ENCODE data around the gene GNGT2.
"Not testable (repeated sequence)": the region's sequence is repeated elsewhere in the genome, so short reads cannot be mapped to it uniquely, and the experiment has no call there.

Gene GNGT2

DNA sequence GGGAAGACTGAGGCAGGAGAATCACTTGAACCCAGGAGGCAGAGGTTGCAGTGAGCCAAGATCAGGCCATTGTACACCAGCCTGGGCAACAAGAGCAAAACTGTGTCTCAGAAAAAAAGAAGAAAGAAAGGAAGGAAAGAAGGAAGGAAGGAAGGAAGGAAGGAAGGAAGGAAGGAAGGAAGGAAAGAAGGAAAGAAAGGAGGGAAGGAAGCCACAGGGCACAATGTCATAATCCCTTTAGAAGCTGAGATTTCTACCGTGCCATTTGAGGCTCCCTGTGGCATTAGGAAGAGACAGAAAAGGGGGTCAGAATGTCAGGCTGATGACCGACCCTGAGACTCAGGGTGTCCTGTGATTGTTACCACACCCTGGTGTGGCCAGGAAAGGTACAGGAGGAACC is 6.6 kb downstream of the GNGT2 start:
- no peak for DNase-seq

DNA sequence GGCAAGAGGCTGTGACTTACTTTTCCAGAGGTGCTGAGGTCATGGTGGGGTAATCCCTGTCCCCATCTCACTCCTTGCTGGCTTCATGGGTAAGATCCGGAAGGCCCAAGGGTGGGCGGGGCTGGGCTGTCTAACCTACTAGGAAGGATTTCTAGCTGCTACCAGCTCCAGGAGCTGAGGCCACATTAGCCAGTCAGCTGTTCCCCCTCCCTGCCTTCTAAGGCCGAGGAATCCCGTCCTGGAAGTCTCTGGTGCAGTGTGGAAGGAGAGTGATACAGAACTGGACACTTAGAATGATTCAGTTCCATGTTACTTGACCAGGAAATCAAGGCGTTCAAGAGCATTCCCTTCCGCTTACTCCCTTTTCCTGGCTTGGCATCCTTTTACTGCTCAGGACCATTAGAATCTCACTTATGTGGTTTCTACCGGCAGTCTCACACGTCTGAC is 8.9 kb downstream of the GNGT2 start:
- no peak for DNase-seq

DNA sequence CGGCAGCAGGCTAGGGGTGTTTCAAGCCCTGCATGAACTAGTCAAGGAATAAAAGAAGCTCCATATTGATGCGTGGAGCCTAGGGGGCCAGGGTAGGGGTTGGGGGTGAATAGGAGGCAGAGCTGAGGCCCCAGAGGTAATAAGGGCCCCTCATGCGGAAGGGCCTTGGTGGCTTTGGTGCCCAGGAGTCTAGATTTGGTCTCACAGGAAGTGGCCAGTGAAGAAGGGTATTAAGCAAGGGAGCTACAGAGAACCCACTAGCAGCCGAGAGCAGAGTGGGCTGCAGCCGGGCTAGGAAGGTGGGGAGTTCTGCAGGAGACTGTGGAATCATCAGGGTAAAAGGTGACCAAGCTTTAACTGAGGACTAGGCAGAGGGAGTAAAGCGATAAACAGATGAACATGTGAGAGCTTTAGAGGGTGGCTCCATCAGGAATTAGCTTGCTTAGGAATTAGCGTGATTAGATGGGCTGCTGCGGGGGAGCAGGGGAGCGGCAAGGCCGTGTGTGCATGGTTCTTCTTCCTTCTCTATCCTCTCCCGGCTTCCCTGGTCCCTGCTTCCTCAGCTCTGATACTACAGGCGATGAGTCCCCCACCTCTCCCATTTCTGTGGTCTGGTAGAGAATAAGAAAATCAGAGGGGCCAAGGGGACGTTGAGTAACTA is 9.8 kb downstream of the GNGT2 start:
- no peak for DNase-seq

DNA sequence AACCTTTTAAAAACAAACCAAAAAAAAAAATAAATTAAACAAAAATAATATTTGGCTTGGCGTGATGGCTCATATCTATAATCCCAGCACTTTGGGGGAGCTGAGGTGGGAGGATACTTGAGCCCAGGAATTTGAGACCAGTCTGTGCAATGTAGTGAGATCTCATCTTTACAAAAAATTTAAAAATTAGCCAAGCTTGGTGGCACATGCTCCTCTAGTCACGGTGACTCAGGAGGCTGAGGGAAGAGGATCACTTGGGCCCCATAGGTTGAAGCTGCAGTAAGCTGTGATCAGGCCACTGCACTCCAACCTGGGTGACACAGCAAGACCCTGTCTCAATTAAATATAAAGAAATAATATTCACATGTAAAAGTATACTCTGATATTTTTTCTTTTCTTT is 12.2 kb downstream of the GNGT2 start:
- no peak for DNase-seq

DNA sequence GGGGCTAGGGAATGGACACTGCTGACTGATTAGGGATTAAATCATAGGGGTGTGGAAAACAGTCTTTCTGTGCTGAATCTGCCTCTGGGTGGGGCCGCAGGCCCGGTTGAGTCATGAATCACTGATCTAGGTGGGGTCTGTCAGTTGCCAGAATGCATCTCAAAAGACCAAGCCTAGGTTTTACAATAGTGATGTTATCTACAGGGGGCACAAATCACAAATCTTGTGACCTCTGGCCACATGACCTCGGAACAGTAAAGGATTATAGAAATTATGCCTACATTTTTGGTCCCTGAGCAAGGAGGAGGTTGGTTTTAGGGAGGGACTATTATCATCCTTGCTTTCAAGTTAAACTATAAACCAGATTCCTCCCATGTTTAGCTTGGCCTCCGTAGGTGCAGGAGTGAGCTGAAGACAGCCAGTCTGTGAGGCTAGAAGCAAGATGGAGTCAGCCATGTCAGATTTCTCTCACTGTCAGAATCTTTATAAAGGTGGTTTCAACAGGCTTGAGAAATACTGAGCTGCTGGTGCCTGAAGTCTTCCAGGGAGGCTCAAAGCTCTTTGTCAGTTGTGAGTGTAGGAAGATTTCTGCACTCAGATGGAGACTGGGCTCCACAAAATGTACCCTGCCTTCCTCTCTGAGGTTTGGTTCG is 12.9 kb downstream of the GNGT2 start:
- no peak for DNase-seq

DNA sequence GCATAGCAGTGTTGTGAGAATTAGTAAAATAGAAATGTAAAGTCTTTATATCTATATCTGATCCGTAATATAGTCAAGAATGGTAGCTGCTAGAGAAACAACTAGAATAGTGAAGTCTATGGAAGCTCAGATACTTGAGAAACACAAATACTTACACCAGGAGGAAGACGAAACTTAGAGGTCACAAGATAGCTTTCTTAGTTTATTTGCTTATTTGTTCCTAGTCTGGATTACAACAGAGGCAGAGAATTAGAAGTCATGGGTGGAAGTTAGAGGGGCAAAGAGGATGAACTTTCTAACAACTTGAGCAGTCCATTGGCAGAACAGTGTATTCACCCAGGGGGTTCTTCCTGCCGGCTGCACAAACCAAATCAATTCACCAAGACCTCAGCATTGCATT is 13.9 kb downstream of the GNGT2 start:
- DNase-seq = no peak

DNA sequence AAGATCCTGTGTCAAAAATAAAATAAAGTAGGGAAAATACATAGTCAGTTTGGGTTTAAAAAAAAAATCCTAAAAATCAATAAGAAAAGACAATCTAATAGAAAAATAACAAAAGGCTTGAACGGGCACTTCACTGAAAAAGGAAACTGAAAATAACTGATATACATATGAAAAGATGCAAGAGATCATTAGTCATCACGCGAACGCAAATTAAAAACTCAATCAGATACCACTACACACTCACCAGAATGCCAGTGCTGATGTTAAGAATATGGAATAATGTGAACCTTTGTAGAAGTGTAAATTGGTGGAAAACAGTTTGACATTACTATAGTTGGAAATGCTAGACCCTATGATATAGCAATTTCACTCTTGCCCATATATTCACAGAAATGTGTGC is 14.6 kb downstream of the GNGT2 start:
- no peak for DNase-seq

DNA sequence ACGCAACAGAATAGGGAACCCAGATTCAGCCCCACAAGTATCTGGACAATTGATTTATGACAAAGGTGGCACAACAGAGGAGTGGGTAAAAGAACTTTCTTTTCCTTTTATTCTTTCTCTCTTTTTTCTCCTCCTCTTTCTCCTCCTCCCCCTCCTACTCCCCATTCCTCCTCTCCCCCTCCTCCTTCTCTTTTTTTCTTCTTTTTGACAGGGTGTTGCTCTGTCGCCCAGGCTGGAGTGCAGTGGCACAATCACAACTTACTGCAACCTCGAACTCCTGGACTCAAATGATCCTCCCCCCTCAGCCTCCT is 16.1 kb downstream of the GNGT2 start:
- no peak for DNase-seq

DNA sequence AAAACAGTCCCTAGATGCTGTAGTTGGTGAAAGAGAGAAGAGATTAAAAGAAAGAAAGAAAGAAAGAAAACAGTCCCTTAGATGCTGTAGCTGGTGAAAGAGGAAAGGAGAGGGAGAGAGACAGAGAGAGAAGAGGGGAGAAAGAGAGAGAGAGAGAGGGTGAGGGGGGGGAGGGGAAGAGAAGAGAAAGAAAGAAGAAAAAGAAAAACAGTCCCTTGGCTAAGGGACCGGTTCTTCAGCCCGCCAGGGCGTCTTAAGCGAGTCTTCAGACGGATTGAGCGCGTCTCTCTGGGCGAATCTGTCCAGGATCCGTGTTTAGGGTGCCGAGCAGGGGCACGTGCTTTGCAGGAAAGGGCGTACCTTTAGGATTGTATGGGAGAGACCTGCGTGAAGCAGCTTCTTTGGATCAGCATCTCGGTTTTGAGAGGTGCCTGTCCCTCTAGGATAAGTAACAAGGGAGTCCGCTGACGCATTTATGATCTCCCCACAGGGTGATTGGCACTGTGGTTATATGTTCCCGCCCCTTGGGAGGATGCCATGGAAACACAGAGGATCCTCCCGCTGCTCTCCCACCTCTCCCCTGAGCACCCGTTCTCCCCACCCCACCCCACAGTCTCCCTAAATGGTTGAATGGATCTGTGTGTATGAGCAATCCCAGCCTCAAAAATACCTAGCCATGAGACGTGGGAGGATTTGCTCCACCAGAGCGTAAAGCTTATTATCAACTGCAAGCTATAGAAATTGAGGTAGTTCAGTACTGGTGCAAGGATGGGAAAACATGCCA is 16.7 kb downstream of the GNGT2 start:
- DNase-seq = peak; percentile 17

DNA sequence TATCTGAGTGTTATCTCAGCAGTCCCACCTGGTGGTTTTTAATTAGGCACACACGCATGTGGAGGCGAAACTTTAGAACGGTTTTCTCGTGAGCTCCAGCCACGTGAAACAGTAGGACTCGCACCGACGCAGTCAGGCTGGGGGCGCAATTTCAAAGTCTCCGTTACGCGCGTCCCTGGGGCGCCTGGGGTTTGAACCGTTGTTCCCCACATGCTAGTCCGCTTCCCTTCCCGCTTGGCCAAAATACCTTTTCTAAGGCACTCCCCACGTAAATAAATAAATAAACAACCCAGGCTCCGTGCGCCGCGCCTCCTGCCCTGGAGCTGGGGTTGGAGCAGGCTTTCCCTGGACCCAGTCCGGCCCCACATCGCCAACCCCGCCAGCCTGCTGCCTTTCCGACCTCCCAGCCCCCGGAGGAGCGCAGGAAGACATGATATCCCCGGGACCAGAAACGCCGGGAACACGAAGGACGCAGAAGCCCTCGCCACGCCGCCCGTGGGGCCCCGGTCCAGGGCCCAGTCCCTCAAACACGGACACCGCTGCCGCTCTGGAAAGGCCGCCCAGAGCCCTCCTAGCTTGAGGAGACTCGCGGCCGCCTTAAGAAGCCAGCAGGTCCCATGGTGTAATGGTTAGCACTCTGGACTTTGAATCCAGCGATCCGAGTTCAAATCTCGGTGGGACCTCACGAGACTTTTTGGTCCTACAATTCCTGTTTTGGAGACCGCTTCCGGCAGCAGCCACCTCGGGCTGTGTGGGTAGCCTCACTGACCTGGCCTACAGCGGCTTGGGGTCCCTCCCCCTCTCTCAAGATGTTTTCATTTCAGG is 18.2 kb downstream of the GNGT2 start:
- peak; percentile 92 for DNase-seq

DNA sequence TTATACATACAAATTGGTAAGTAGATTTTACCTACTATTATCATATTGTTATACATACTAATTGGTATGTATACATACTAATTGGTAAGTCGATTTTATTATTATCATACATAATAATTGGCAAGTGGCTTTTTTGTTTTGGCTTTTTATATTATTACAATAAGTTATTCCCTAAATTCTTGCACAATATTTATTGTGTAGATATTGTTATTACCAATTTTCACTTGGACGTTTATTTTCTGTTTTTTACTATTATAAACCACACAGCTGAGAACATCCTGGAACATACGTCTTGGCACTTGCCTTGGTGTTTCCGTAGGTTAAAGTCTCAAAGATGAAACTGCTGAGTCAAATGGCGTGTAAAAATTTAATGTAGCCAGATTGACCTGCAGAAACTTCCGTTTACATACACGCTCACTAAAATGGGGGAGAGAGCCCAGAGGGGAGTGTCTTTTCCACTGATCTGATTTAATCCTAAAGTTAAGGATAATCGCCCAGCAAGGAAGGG is 18.9 kb downstream of the GNGT2 start:
- no peak for DNase-seq

DNA sequence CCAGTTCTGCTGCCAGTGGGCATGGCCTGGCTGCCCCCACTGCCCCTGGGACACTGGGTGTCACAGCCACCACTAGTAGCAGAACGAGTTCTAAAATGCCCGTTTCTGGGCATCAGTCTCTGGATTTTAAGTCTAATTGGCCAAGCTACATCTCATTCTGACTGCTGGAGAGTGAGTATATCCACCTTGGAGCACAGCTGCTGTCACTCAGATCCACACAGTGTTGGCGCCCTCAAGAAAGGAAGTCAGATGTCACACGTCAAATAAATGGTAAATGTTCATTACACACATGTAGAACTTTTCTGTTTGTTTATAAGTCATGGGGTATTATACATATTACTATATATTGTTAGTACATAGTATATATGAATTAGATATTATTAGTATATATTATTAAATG is 19.4 kb downstream of the GNGT2 start:
- DNase-seq = no peak

DNA sequence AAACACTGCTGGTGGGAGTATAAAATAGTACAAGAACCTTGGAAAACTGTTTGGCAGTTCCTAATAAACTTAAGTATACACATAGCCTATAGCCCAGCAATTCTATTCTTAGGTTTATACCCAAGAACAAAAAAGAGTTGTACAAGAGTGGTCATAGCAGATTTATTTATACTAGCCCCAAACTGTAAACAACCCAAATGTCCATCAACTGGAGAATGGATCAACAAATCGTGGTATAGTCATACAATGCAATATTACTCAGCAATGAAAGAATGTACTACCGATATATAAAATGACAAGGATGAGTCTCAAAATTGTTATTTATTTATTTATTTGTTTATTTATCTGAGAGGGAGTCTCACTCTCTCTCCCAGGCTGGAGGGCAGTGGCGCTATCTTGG is 23.1 kb downstream of the GNGT2 start:
- no peak for DNase-seq

DNA sequence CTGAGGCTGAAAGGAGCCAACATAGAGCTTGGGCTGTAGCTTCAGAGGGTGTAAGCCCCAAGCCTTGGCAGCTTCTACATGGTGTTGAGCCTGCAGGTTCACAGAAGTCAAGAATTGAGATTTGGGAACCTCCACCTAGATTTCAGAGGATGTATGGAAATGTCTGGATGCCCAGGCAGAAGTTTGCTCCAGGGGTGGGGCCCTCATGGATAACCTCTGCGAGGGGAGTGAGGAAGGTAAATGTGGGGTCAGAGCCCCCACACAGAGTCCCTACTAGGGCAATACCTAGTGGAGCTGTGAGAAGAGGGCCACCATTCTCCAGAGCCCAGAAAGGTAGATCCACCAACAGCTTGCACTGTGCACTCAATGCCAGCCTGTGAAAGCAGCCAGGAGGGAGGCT is 25.0 kb downstream of the GNGT2 start:
- not testable (repeated sequence) for DNase-seq

DNA sequence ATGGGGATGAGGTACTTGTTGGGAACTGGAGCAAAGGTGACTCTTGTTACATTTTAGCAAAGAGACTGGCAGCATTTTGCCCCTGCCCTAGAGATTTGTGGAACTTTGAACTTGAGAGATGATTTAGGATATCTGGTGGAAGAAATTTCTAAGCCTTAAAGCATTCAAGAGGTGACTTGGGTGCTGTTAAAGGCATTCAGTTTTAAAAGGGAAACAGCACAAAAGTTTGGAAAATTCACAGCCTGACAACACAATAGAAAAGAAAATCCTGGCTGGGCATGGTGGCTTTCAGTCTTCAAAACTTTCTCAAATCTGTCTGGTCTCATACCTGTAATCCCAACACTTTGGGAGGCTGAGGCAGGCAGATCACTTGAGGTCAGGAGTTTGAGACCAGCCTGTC is 25.9 kb downstream of the GNGT2 start:
- DNase-seq = not testable (repeated sequence)

DNA sequence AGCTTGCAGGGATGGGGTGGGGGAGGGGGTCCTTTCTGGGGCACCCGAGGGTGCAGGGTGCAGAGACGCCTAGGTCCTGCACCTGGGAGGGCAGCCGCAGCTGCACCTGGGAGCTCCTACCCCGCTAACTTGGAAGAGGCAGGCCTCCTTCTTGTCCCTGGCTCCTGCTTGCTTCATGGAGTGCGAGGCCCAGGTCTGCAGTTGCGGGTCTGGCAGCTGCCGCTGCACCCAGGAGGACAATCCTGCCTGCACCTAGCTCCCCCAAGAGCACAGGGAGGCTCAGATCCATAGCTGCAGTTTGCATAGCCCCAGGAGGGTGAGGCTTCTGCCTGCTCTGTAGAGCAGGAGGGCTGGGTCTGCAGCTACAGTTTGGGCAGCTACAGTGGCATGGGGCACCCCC is 26.6 kb downstream of the GNGT2 start:
- no peak for DNase-seq

DNA sequence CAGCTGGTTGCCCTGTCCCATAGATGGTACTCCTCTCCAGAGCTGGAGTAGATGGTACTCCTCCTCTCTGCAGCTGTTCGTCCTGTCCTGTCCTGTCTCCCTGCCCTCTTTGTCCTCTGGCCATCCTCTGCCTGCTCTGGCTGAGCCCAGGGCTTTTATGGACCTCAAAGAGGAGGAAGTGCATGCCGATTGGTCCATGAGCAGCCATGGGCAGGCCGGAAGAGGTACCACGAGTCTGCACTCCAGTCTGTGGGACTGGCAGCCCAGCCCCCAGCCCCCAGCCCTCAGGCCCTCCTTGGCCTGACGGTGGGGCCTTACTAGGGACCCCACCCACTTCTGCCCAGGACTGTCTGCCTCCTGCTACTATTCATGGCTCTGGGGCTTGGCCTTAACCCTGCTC is 27.0 kb downstream of the GNGT2 start:
- no peak for DNase-seq

DNA sequence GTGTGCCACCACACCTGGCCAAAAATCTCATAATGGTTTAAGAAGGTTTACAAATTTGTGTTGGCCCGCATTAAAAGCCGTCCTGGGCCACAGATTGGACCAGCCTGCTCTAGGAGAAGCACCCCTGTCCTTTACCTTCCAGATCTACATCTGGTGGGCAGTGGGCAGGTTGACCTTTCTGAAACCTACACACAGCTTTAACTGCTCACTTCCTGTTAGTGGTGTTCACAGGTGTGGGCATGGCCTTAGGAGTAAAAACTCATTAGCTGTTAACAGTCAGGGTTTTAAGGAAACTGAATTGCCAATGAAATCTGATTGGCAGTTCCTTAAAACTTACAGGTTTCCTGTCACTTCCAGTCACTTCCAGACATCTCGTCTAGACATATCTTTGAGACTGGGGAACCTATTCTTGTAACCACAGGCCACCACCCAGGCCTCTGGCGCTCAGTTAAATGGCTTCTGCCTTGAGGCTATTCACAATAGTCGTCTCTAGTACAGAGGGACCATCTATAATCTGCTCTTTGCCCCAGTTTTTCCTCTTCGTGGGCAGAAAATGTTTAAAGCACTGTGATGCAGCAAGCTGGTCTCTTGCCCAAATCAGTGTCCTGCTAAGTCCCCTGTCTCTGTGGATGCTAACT is 29.3 kb downstream of the GNGT2 start:
- DNase-seq = no peak

DNA sequence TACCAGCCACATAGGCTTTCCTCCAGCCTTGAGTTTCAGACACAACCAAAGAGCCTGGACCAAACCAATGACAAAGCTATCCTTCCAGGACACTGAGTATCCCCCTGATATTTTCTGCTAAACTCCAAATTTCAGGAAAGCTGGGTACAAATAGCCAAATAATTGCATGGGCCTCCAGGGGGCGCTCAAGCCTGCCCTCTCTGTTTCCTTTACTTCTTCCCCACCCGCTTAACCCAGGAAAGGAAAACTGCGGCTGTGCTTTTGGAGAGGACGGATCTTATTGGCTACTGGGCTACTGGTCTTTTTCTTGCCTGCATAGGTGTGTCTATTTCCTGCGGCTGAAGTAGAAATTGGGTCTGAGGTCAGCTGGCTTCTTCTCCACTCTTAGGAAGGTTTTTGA is 30.1 kb downstream of the GNGT2 start:
- DNase-seq = peak; percentile 70

DNA sequence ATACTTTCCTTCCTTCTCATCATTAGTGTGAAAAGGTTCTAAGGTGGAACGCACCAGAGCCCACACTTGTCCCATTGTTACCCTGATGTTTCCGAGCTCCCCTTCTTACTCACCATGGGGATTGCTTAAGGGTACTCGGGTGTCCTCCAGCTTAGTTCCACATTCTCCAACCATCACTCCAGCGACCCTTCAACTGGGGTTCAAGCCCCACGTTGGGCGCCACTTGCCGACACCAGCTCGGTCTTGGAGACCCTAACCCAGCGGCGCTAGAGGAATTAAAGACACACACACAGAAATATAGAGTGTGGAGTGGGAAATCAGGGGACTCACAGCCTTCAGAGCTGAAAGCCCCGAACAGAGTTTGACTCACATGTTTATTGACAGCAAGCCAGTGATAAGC is 34.4 kb downstream of the GNGT2 start:
- not testable (repeated sequence) for DNase-seq

DNA sequence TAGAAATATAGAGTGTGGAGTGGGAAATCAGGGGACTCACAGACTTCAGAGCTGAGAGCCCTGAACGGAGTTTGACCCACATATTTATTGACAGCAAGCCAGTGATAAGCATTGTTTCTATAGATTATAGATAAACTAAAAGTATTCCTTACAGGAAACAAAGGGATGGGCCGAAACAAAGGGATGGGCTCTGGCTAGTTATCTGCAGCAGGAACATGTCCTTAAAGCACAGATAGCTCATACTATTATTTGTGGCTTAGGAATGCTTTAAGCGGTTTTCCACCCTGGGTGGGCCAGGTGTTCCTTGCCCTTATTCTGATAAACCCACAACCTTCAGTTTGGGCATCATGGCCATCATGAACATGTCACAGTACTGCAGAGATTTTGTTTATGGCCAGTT is 39.7 kb downstream of the GNGT2 start:
- not testable (repeated sequence) for DNase-seq

DNA sequence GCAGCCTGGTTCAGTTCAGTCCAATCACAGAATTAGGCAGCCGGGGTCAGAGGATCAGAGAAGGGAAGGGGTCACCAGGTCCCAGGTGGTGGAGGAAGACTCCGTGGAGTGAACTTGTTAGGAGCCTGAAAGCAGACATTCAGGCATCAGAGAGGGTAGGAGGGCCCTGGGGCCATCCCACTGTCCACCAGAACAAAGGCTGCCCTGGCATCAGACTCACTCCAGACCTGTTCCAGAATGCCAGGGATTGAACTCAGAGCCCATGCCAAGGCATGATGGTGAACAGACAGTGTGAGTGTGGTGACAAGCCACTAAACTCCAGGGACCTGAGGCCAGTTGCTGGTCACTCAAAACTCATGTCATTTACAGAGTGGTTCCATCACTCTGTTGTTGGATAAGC is 40.2 kb downstream of the GNGT2 start:
- DNase-seq = no peak

DNA sequence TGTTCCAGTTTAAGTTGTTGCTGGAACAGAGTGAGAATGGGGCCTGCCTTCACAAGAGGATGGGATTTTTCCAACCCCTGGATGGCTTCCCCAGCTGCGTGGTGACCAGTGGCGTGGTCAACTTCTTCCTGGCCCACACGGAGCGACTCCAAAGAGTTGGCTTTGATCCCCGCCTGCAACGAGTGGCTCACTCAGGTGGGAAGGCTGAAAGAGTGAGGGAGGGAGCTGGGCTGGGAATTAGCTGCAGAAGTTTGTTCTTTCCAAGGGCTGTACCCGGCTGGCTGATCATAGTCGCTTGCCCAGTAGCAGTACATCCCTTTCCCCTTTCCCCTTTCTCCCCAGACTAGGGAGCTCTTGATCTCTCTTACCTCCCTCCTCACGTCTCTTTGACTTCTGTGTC is 41.7 kb downstream of the GNGT2 start:
- no peak for DNase-seq

Measured in stimulated activated CD4-positive, alpha-beta T cell treated with anti-CD3 and anti-CD28 coated beads, Interleukin-4, amount 100 ng/mL, for 24 hours (primary cell).